GM23338 (cell line): Measurements from ENCODE around the gene C1orf21. TPM values are rescaled to one million over a fixed set of nuclear protein-coding genes. Genes with fewer than 3 reads are reported as not detected.

ENCODE experiments used
- ATAC-seq: fragments of 200-7000 bp; cut with Tn5 transposase; 3 replicates; pipeline ENCODE4 v1.9.1; 2020
- DNase-seq: peaks from one replicate; pipeline ENCODE4 v3.0.0-alpha.2; 2015; ENCODE audit warnings: low spot score
- H2AFZ ChIP-seq: fragments of 200-600 bp; sonication (generic); 2 replicates; pipeline ENCODE4 v1.8.0; 2016; ENCODE audit warnings: antibody characterized with exemption, mild to moderate bottlenecking, moderate library complexity
- H3F3A ChIP-seq: fragments of 200-600 bp; sonication (generic); replicated peaks from 2 replicates; pipeline ENCODE4 v1.8.0; 2017; ENCODE audit warnings: antibody characterized with exemption, mixed run types, low read depth
- H3K27ac ChIP-seq: fragments of 200-600 bp; sonication (generic); 2 replicates; pipeline ENCODE4 v1.6.1; 2016; ENCODE audit warnings: low read depth
- H3K27me3 ChIP-seq: fragments of 200-600 bp; sonication (generic); 2 replicates; pipeline ENCODE4 v1.8.0; 2016; ENCODE audit warnings: mild to moderate bottlenecking, mixed run types, moderate library complexity; ENCODE audit not compliant: insufficient read depth
- H3K36me3 ChIP-seq: fragments of 200-600 bp; sonication (generic); 2 replicates; pipeline ENCODE4 v1.8.0; 2016; ENCODE audit warnings: mild to moderate bottlenecking; ENCODE audit not compliant: insufficient read depth
- H3K4me1 ChIP-seq: fragments of 200-600 bp; sonication (generic); 2 replicates; pipeline ENCODE4 v1.8.0; 2016; ENCODE audit warnings: mild to moderate bottlenecking, moderate library complexity; ENCODE audit not compliant: insufficient read depth
- H3K4me2 ChIP-seq: fragments of 200-600 bp; sonication (generic); 2 replicates; pipeline ENCODE4 v1.7.1; 2017; ENCODE audit warnings: mixed run types
- H3K4me3 ChIP-seq: fragments of 200-600 bp; sonication (generic); 2 replicates; pipeline ENCODE4 v1.6.1; 2016; ENCODE audit warnings: mixed run types
- H3K79me2 ChIP-seq: fragments of 200-600 bp; sonication (generic); replicated peaks from 2 replicates; pipeline ENCODE4 v1.8.0; 2017; ENCODE audit warnings: mild to moderate bottlenecking; ENCODE audit not compliant: insufficient read depth
- H3K9me2 ChIP-seq: fragments of 200-600 bp; sonication (generic); 2 replicates; pipeline ENCODE4 v1.8.0; 2017; ENCODE audit not compliant: insufficient read depth
- H4K20me1 ChIP-seq: fragments of 200-600 bp; sonication (generic); replicated peaks from 2 replicates; pipeline ENCODE4 v1.8.0; 2017; ENCODE audit warnings: mild to moderate bottlenecking; ENCODE audit not compliant: insufficient read depth
- H3K27ac Mint-ChIP-seq: 2 replicates; pipeline ENCODE4 v1.8.0; 2020; ENCODE audit warnings: inconsistent platforms, mild to moderate bottlenecking, moderate library complexity, mixed read lengths
- H3K27me3 Mint-ChIP-seq: 3 replicates; pipeline ENCODE4 v1.8.0; 2022; ENCODE audit warnings: low read depth, mild to moderate bottlenecking, moderate library complexity, mixed read lengths, inconsistent platforms; ENCODE audit not compliant: insufficient read depth, poor library complexity
- H3K36me3 Mint-ChIP-seq: 3 replicates; pipeline ENCODE4 v1.8.0; 2021; ENCODE audit warnings: low read depth, mild to moderate bottlenecking, inconsistent platforms, moderate library complexity, mixed read lengths
- H3K4me1 Mint-ChIP-seq: 3 replicates; pipeline ENCODE4 v1.8.0; 2020; ENCODE audit warnings: mild to moderate bottlenecking, inconsistent platforms, mixed read lengths
- H3K4me3 Mint-ChIP-seq: 3 replicates; pipeline ENCODE4 v1.8.0; 2021; ENCODE audit warnings: moderate library complexity, mild to moderate bottlenecking, inconsistent platforms, mixed read lengths
- H3K9me3 Mint-ChIP-seq: 3 replicates; pipeline ENCODE4 v1.8.0; 2020; ENCODE audit warnings: moderate library complexity, mild to moderate bottlenecking, inconsistent platforms, mixed read lengths
- EZH2 ChIP-seq: fragments of 200-600 bp; sonication (generic); IDR thresholded peaks from one replicate; pipeline ENCODE4 v1.8.0; 2017; ENCODE audit warnings: antibody characterized with exemption, mild to moderate bottlenecking, low read depth; ENCODE audit not compliant: unreplicated experiment
- EZH2phosphoT487 ChIP-seq: fragments of 200-600 bp; sonication (generic); IDR thresholded peaks from one replicate; pipeline ENCODE4 v1.8.1; 2018; ENCODE audit warnings: antibody characterized with exemption; ENCODE audit not compliant: unreplicated experiment
- JUNB ChIP-seq: IDR thresholded peaks from one replicate; pipeline ENCODE4 v1.6.1; 2016; ENCODE audit warnings: antibody characterized with exemption; ENCODE audit not compliant: unreplicated experiment
- NANOG ChIP-seq: IDR thresholded peaks from 2 replicates; pipeline ENCODE4 v1.6.1; 2016; ENCODE audit warnings: antibody characterized with exemption, borderline replicate concordance
- POLR2AphosphoS5 ChIP-seq: IDR thresholded peaks from 2 replicates; pipeline ENCODE4 v1.6.1; 2016; ENCODE audit warnings: antibody characterized with exemption, low read depth
- STAT1 ChIP-seq: IDR thresholded peaks from one replicate; pipeline ENCODE4 v1.6.1; 2016; ENCODE audit warnings: antibody characterized with exemption; ENCODE audit not compliant: unreplicated experiment
- ZNF114 ChIP-seq: fragments of 250-450 bp; sonication (Bioruptor Pico); IDR thresholded peaks from 2 replicates; pipeline ENCODE4 v1.5.0; 2020; ENCODE audit warnings: mild to moderate bottlenecking, moderate library complexity
- ZNF331 ChIP-seq: fragments of 250-450 bp; sonication (Bioruptor Pico); IDR thresholded peaks from 2 replicates; pipeline ENCODE4 v1.5.0; 2020; ENCODE audit warnings: low read depth, mild to moderate bottlenecking, moderate library complexity
- polyA plus RNA-seq: library from polyadenylated mRNA; unstranded; fragments of >200 nt; fragmentation: Nextera tagmentation; extraction: Ambion mirVana; gene quantifications from 2 replicates; pipeline ENCODE4 v1.2.1, GENCODE V29; 2016
- total RNA-seq: library from RNA; depleted of rRNA; stranded (reverse); fragments of >200 nt; shearing (Covaris generic); gene quantifications from 2 replicates; pipeline ENCODE4 v1.2.3, GENCODE V29; 2014
- TF ChIP-seq, protein P1 (sequence below): IDR thresholded peaks from 2 replicates; pipeline ENCODE4 v1.6.1; 2016; ENCODE audit warnings: antibody characterized with exemption
- TF ChIP-seq, protein P2 (sequence below), 2 experiments: fragments of 200-600 bp in 1 of 2; sonication (generic) in 1 of 2; conservative IDR thresholded peaks; 2 replicates each; pipeline versions ENCODE4 v1.5.1 to v1.6.1; 2016 to 2017; ENCODE audit warnings: antibody characterized with exemption in 2 of 2, low read depth in 2 of 2, mild to moderate bottlenecking in 2 of 2, moderate library complexity in 1 of 2
- TF ChIP-seq, protein P3 (sequence below): fragments of 250-450 bp; sonication (Bioruptor Pico); IDR thresholded peaks from 2 replicates; pipeline ENCODE4 v1.5.0; 2020; ENCODE audit warnings: mild to moderate bottlenecking, moderate library complexity

C1orf21 gene
- total and polyA plus RNA-seq, 2 experiments from 2014 or later = 28.0 to 40.4 TPM

DNA sequence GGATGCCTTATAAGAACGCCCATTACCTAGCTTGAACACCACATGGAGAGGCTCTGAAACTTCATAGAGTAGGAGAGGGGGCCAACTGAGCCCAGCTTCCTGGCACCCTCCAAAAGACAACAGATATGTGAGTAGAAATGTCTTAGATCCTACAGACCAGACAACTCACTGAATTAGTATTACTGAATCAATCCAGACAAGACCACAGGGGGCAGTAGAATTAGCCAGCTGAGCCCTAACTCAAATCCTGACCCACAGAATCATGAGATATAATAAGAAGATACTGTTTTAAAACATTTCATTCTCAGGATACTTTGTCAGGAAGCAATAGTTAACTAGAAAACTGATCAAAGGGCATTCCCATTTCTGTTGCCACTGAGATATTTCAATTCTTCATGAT lies 45.8 kb upstream of the C1orf21 start:
- Histone ChIP-seq H3F3A (no peaks in the 10 kb centered on the region), H3K27me3 (no peaks in the 10 kb centered on the region), H3K4me2 (no peak overlapping the region), H3K4me1 (no peaks in the 10 kb centered on the region), H3K27ac (no peak overlapping the region), H2AFZ (no peak overlapping the region), H3K36me3 (no peaks in the 10 kb centered on the region), H3K4me3 (no peak overlapping the region), H3K79me2 (no peaks in the 10 kb centered on the region), H4K20me1 (no peaks in the 10 kb centered on the region), H3K9me2 (no peaks in the 10 kb centered on the region)
- Mint-ChIP-seq H3K36me3 (no peaks in the 10 kb centered on the region), H3K4me1 (no peaks in the 10 kb centered on the region), H3K27me3 (no peaks in the 10 kb centered on the region), H3K27ac (no peak overlapping the region), H3K9me3 (peaks cover 3% of the 10 kb centered on the region; the same call in 1 of the 3 replicates), H3K4me3 (no peak overlapping the region)
- TF ChIP-seq, protein P1, sequence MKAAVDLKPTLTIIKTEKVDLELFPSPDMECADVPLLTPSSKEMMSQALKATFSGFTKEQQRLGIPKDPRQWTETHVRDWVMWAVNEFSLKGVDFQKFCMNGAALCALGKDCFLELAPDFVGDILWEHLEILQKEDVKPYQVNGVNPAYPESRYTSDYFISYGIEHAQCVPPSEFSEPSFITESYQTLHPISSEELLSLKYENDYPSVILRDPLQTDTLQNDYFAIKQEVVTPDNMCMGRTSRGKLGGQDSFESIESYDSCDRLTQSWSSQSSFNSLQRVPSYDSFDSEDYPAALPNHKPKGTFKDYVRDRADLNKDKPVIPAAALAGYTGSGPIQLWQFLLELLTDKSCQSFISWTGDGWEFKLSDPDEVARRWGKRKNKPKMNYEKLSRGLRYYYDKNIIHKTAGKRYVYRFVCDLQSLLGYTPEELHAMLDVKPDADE = no peak
- TF ChIP-seq NANOG (no peak), JUNB (no peak), EZH2 (no peak)
- TF ChIP-seq, protein P2, sequence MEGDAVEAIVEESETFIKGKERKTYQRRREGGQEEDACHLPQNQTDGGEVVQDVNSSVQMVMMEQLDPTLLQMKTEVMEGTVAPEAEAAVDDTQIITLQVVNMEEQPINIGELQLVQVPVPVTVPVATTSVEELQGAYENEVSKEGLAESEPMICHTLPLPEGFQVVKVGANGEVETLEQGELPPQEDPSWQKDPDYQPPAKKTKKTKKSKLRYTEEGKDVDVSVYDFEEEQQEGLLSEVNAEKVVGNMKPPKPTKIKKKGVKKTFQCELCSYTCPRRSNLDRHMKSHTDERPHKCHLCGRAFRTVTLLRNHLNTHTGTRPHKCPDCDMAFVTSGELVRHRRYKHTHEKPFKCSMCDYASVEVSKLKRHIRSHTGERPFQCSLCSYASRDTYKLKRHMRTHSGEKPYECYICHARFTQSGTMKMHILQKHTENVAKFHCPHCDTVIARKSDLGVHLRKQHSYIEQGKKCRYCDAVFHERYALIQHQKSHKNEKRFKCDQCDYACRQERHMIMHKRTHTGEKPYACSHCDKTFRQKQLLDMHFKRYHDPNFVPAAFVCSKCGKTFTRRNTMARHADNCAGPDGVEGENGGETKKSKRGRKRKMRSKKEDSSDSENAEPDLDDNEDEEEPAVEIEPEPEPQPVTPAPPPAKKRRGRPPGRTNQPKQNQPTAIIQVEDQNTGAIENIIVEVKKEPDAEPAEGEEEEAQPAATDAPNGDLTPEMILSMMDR (conservative IDR thresholded peaks at IDR 0.05; ENCODE audit: low read depth in 2 of 2) = peak; percentile 53 to 55
- ATAC-seq = 0 out of 3 replicates have a peak, but pooled peaks have one; percentile 34
- peak; percentile 29 for DNase-seq

DNA sequence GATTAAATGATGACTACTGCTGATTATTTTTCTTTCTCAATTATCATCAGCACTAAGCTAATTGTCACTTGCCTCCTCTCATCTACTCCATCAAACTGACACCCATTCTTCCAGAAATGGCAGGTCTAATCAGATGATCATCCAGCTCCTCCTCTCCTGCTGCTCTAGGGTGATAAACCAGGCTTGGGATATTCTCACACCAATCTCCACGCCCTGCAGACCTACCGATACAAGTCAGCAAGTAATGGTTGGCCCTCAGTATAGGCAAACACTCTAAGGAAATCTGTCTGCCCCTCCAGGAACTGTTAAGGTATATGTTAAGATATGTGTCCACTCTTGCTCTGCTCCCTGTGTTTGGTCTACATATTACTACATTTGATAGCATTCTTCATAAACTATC lies 36.3 kb upstream of the C1orf21 start:
- no peak overlapping the region for H3K27ac Mint-ChIP-seq
- DNase-seq (no peak), ATAC-seq (no peak)
- H3K4me3 Mint-ChIP-seq = no peak overlapping the region
- Histone ChIP-seq H4K20me1 (no peaks in the 10 kb centered on the region), H3K36me3 (no peaks in the 10 kb centered on the region), H3K4me3 (no peak overlapping the region), H3K4me1 (no peaks in the 10 kb centered on the region; the same call in 1 of the 2 replicates), H3K27me3 (no peaks in the 10 kb centered on the region), H3K79me2 (no peaks in the 10 kb centered on the region), H3K27ac (no peak overlapping the region), H3F3A (no peaks in the 10 kb centered on the region), H3K4me2 (no peak overlapping the region), H2AFZ (no peak overlapping the region), H3K9me2 (no peaks in the 10 kb centered on the region; the same call in 1 of the 2 replicates)
- no peaks in the 10 kb centered on the region for H3K27me3 Mint-ChIP-seq
- H3K4me1 Mint-ChIP-seq = peaks cover 2% of the 10 kb centered on the region; the same call in 1 of the 3 replicates
- no peaks in the 10 kb centered on the region for H3K9me3 Mint-ChIP-seq
- no peaks in the 10 kb centered on the region for H3K36me3 Mint-ChIP-seq
- TF ChIP-seq NANOG (no peak), EZH2 (no peak), STAT1 (no peak), ZNF331 (CRISPR knock-in tag) (no peak), POLR2AphosphoS5 (no peak), ZNF114 (CRISPR knock-in tag) (no peak), EZH2phosphoT487 (no peak)
- TF ChIP-seq, protein P3, sequence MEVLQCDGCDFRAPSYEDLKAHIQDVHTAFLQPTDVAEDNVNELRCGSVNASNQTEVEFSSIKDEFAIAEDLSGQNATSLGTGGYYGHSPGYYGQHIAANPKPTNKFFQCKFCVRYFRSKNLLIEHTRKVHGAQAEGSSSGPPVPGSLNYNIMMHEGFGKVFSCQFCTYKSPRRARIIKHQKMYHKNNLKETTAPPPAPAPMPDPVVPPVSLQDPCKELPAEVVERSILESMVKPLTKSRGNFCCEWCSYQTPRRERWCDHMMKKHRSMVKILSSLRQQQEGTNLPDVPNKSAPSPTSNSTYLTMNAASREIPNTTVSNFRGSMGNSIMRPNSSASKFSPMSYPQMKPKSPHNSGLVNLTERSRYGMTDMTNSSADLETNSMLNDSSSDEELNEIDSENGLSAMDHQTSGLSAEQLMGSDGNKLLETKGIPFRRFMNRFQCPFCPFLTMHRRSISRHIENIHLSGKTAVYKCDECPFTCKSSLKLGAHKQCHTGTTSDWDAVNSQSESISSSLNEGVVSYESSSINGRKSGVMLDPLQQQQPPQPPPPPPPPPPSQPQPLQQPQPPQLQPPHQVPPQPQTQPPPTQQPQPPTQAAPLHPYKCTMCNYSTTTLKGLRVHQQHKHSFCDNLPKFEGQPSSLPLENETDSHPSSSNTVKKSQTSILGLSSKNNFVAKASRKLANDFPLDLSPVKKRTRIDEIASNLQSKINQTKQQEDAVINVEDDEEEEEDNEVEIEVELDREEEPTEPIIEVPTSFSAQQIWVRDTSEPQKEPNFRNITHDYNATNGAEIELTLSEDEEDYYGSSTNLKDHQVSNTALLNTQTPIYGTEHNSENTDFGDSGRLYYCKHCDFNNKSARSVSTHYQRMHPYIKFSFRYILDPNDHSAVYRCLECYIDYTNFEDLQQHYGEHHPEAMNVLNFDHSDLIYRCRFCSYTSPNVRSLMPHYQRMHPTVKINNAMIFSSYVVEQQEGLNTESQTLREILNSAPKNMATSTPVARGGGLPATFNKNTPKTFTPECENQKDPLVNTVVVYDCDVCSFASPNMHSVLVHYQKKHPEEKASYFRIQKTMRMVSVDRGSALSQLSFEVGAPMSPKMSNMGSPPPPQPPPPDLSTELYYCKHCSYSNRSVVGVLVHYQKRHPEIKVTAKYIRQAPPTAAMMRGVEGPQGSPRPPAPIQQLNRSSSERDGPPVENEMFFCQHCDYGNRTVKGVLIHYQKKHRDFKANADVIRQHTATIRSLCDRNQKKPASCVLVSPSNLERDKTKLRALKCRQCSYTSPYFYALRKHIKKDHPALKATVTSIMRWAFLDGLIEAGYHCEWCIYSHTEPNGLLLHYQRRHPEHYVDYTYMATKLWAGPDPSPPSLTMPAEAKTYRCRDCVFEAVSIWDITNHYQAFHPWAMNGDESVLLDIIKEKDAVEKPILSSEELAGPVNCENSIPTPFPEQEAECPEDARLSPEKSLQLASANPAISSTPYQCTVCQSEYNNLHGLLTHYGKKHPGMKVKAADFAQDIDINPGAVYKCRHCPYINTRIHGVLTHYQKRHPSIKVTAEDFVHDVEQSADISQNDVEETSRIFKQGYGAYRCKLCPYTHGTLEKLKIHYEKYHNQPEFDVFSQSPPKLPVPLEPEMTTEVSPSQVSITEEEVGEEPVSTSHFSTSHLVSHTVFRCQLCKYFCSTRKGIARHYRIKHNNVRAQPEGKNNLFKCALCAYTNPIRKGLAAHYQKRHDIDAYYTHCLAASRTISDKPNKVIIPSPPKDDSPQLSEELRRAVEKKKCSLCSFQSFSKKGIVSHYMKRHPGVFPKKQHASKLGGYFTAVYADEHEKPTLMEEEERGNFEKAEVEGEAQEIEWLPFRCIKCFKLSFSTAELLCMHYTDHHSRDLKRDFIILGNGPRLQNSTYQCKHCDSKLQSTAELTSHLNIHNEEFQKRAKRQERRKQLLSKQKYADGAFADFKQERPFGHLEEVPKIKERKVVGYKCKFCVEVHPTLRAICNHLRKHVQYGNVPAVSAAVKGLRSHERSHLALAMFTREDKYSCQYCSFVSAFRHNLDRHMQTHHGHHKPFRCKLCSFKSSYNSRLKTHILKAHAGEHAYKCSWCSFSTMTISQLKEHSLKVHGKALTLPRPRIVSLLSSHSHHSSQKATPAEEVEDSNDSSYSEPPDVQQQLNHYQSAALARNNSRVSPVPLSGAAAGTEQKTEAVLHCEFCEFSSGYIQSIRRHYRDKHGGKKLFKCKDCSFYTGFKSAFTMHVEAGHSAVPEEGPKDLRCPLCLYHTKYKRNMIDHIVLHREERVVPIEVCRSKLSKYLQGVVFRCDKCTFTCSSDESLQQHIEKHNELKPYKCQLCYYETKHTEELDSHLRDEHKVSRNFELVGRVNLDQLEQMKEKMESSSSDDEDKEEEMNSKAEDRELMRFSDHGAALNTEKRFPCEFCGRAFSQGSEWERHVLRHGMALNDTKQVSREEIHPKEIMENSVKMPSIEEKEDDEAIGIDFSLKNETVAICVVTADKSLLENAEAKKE (CRISPR knock-in tag) = no peak
